HepG2 (cell line): ENCODE data around the gene SLC10A1. TPM values are rescaled to one million over a fixed set of nuclear protein-coding genes. Genes with fewer than 3 reads are reported as not detected.

Source experiments
- FOSL2 ChIP-seq: sonication (generic); formaldehyde crosslinking; IDR thresholded peaks from 2 replicates; pipeline ENCODE4 v1.4.0; 2020; ENCODE audit warnings: missing genetic modification reagents
- FOXO4 ChIP-seq: sonication (generic); formaldehyde crosslinking; conservative IDR thresholded peaks from 2 replicates; pipeline ENCODE4 v1.8.1; 2023; ENCODE audit warnings: missing genetic modification reagents
- HNF4G ChIP-seq, 2 experiments: sonication (generic) in 1 of 2; formaldehyde crosslinking in 1 of 2; IDR thresholded peaks; 2 replicates each; pipeline versions ENCODE4 v1.4.0 to v1.6.1; 2011 to 2020; ENCODE audit warnings: borderline replicate concordance in 2 of 2, low read depth in 2 of 2, mild to moderate bottlenecking in 2 of 2, low read length in 1 of 2, missing genetic modification reagents in 1 of 2, moderate library complexity in 1 of 2
- KAT2B ChIP-seq: fragments of 150-350 bp; IDR thresholded peaks from 2 replicates; pipeline ENCODE4 v1.6.1; 2014; ENCODE audit warnings: low read depth, low read length, borderline replicate concordance
- MYC ChIP-seq: sonication (generic); formaldehyde crosslinking; IDR thresholded peaks from 2 replicates; pipeline ENCODE4 v1.9.0; 2021; ENCODE audit warnings: missing genetic modification reagents, borderline replicate concordance
- MYNN ChIP-seq: sonication (generic); formaldehyde crosslinking; IDR thresholded peaks from 2 replicates; pipeline ENCODE4 v1.4.0; 2020; ENCODE audit warnings: mild to moderate bottlenecking, low read depth, missing genetic modification reagents
- MZF1 ChIP-seq: sonication (generic); formaldehyde crosslinking; IDR thresholded peaks from 2 replicates; pipeline ENCODE4 v1.8.1; 2023; ENCODE audit warnings: mild to moderate bottlenecking, missing genetic modification reagents, borderline replicate concordance
- NFATC3 ChIP-seq: sonication (generic); formaldehyde crosslinking; IDR thresholded peaks from 2 replicates; pipeline ENCODE4 v1.5.1; 2020; ENCODE audit warnings: mild to moderate bottlenecking, missing genetic modification reagents
- NFYC ChIP-seq: IDR thresholded peaks from 2 replicates; pipeline ENCODE4 v1.6.1; 2016; ENCODE audit warnings: missing genetic modification reagents, missing compliant biosample characterization
- NR1H2 ChIP-seq: sonication (generic); formaldehyde crosslinking; IDR thresholded peaks from 2 replicates; pipeline ENCODE4 v1.8.1; 2022; ENCODE audit warnings: low read depth, missing genetic modification reagents, borderline replicate concordance
- POLR2AphosphoS2 ChIP-seq: IDR thresholded peaks from 2 replicates; pipeline ENCODE4 v1.6.1; 2011; ENCODE audit warnings: low read depth, low read length, improper control_type of control experiment
- RBAK ChIP-seq: sonication (generic); formaldehyde crosslinking; IDR thresholded peaks from 2 replicates; pipeline ENCODE4 v1.5.1; 2020; ENCODE audit warnings: mild to moderate bottlenecking, missing genetic modification reagents
- REL ChIP-seq: sonication (generic); formaldehyde crosslinking; conservative IDR thresholded peaks from 2 replicates; pipeline ENCODE4 v1.8.0; 2022; ENCODE audit warnings: mild to moderate bottlenecking, missing genetic modification reagents, moderate library complexity
- SMAD3 ChIP-seq: sonication (generic); formaldehyde crosslinking; IDR thresholded peaks from 2 replicates; pipeline ENCODE4 v1.4.0; 2020; ENCODE audit warnings: missing genetic modification reagents
- SP5 ChIP-seq: IDR thresholded peaks from 2 replicates; pipeline ENCODE4 v1.6.1; 2016; ENCODE audit warnings: low read depth, borderline replicate concordance
- SRF ChIP-seq: IDR thresholded peaks from 2 replicates; pipeline ENCODE4 v1.6.1; 2011; ENCODE audit warnings: mild to moderate bottlenecking, low read depth, low read length, moderate library complexity
- SRSF4 ChIP-seq: fragments of 200-400 bp; formaldehyde crosslinking; IDR thresholded peaks from one replicate; pipeline ENCODE4 v1.6.1; 2018; ENCODE audit warnings: mild to moderate bottlenecking, low read depth, low read length, moderate library complexity; ENCODE audit not compliant: poor library complexity, severe bottlenecking
- TCF7 ChIP-seq: sonication (generic); IDR thresholded peaks from 2 replicates; pipeline ENCODE4 v1.6.1; 2016; ENCODE audit warnings: antibody characterized with exemption, low read depth
- TFDP2 ChIP-seq: sonication (generic); formaldehyde crosslinking; IDR thresholded peaks from 2 replicates; pipeline ENCODE4 v1.4.0; 2020; ENCODE audit warnings: missing genetic modification reagents
- TMF1 ChIP-seq: sonication (generic); formaldehyde crosslinking; IDR thresholded peaks from 2 replicates; pipeline ENCODE4 v1.8.1; 2022; ENCODE audit warnings: low read depth, missing genetic modification reagents
- ZIK1 ChIP-seq: sonication (generic); formaldehyde crosslinking; IDR thresholded peaks from 2 replicates; pipeline ENCODE4 v1.5.0; 2020; ENCODE audit warnings: mild to moderate bottlenecking, low read depth, missing genetic modification reagents, borderline replicate concordance
- ZNF12 ChIP-seq: sonication (generic); formaldehyde crosslinking; IDR thresholded peaks from 2 replicates; pipeline ENCODE4 v1.5.0; 2020; ENCODE audit warnings: missing genetic modification reagents
- ZNF329 ChIP-seq: sonication (generic); formaldehyde crosslinking; IDR thresholded peaks from 2 replicates; pipeline ENCODE4 v1.9.0; 2021; ENCODE audit warnings: low read depth, mild to moderate bottlenecking, missing genetic modification reagents
- ZNF451 ChIP-seq: sonication (generic); formaldehyde crosslinking; IDR thresholded peaks from 2 replicates; pipeline ENCODE4 v1.5.0; 2020; ENCODE audit warnings: mild to moderate bottlenecking, missing genetic modification reagents
- ZNF543 ChIP-seq: sonication (generic); formaldehyde crosslinking; IDR thresholded peaks from 2 replicates; pipeline ENCODE4 v1.4.0; 2020; ENCODE audit warnings: mild to moderate bottlenecking, missing genetic modification reagents
- ZNF557 ChIP-seq: sonication (generic); formaldehyde crosslinking; IDR thresholded peaks from 2 replicates; pipeline ENCODE4 v1.4.0; 2020; ENCODE audit warnings: missing genetic modification reagents
- ZNF597 ChIP-seq: sonication (generic); formaldehyde crosslinking; IDR thresholded peaks from 2 replicates; pipeline ENCODE4 v1.5.0; 2020; ENCODE audit warnings: missing genetic modification reagents
- ZNF772 ChIP-seq: sonication (generic); formaldehyde crosslinking; IDR thresholded peaks from 2 replicates; pipeline ENCODE4 v1.5.0; 2020; ENCODE audit warnings: mild to moderate bottlenecking, missing genetic modification reagents
- polyA plus RNA-seq, 8 experiments: library from polyadenylated mRNA; depleted of rRNA in 3 of 8; stranded (reverse) in 7 of 8; unstranded in 1 of 8; fragments of >200 nt; fragmentation: Illumina TruSeq in 4 of 8; extraction: Trizol in 4 of 8; gene quantifications; 2 replicates each; pipeline versions ENCODE4 v1.2.1 to v1.2.3, GENCODE V29; 2011 to 2016; ENCODE audit warnings: low read depth in 4 of 8, missing spikeins in 1 of 8, mixed read lengths in 1 of 8; ENCODE audit not compliant: insufficient read depth in 1 of 8
- total RNA-seq, 5 experiments: library from RNA; depleted of rRNA; stranded (reverse); fragments of >200 nt; fragmentation: Illumina TruSeq; extraction: Trizol; gene quantifications; 2 replicates each; pipeline ENCODE4 v1.2.3, GENCODE V29; 2016; ENCODE audit warnings: low read depth in 1 of 5

The SLC10A1 gene
- total and polyA plus RNA-seq, 2 of the 13 experiments (the other 11 are each of a cell fraction or from before 2014, with no cell fraction given), result 0.17 TPM; not detected in 1

- TF ChIP-seq FOXO4 (CRISPR knock-in tag) (no peak), RBAK (no peak), NFYC (CRISPR knock-in tag) (no peak), REL (CRISPR knock-in tag) (no peak), ZNF329 (no peak), MYNN (CRISPR knock-in tag) (no peak), FOSL2 (no peak), POLR2AphosphoS2 (peak; percentile 69), KAT2B (no peak), ZNF557 (CRISPR knock-in tag) (no peak), NFATC3 (no peak), MYC (no peak), TCF7 (no peak), SP5 (CRISPR knock-in tag) (0 out of 2 replicates have a peak, but pooled peaks have one; percentile 31), TMF1 (CRISPR knock-in tag) (no peak), MZF1 (no peak), ZNF451 (CRISPR knock-in tag) (no peak), ZNF543 (CRISPR knock-in tag) (no peak), HNF4G (IDR thresholded peaks at IDR 0.05; ENCODE audit: borderline replicate concordance, low read depth, low read length) (no peak), HNF4G (CRISPR knock-in tag; IDR thresholded peaks at IDR 0.05; ENCODE audit: borderline replicate concordance, low read depth) (no peak), SRF (no peak), NR1H2 (no peak), ZNF772 (CRISPR knock-in tag) (no peak), SMAD3 (CRISPR knock-in tag) (no peak), SRSF4 (no peak), ZNF597 (CRISPR knock-in tag) (no peak), ZIK1 (CRISPR knock-in tag) (no peak), ZNF12 (CRISPR knock-in tag) (no peak), TFDP2 (no peak)
These were observed 24.7 kb downstream of the SLC10A1 start (continued) for GRCh38 chr14:69772082-69773017.
